GM21619 (cell line): ENCODE measurements around the gene LSM14B.
A peak's percentile ranks its signal among the peaks of the same experiment; 100 is the strongest.
"Not testable (repeated sequence)": the region's sequence is repeated elsewhere in the genome, so short reads cannot be mapped to it uniquely, and the experiment has no call there.

Experiments
- ATAC-seq: cut with Tn5 transposase; IDR thresholded peaks from one replicate; pipeline ENCODE4 v1.9.1; 2021; ENCODE audit not compliant: unreplicated experiment

The LSM14B gene

DNA sequence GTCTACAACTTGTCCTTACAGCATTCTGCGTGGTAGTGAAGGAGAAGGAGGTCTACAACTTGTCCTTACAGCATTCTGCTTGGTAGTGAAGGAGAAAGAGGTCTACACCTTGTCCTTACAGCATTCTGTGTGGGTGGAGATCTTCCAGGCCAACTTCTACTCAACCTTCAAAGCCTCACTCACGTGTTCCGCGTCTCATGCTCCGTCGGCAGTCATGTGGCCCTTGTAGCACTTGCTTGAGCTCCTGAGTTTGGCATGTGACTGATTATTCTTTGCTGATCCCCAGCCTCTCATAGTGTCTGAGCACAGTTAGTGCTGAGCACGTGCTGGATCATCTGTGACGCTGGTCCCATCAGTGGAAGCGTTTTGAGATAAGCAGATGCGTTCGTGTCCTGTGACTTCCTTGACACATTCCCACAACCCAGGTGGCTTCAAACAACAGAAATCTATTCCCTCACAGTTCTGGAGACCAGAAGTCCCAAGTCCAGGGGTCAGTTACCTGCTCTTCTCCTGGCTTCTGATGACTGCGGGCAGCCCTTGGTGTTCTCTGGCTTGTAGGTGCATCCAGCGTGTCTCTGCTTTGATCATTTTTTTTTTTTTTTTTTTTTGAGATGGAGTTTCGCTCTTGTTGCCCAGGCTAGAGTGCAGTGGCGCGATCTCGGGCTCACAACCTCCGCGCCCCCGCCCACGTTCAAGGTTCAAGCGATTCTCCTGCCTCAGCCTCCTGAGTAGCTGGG is 23.9 kb downstream of the LSM14B start:
- ATAC-seq, result no peak

DNA sequence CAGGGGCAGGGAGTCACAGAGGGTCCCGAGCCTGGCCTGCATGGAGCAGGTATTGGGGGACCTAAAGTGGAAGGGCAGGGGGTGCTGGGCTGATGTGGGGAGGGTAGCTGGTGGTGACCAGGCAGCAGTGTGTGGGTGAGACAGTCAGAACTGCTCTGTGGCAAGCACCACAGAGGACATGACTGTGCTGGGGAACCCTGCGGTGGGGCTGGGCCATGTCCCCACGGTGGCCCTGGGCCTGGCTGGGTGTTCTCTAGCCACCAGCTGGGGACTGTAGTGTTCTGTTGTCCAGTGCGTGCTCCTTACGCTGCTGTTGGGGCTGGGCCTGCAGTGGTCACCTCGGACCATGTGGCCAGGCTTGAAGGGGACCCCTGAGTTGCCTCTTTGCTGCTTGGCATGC is 24.9 kb downstream of the LSM14B start:
- ATAC-seq, result no peak

- no peak for ATAC-seq
Measured at GRCh38 chr20:62147528-62147927, 25.3 kb downstream of the LSM14B start.

DNA sequence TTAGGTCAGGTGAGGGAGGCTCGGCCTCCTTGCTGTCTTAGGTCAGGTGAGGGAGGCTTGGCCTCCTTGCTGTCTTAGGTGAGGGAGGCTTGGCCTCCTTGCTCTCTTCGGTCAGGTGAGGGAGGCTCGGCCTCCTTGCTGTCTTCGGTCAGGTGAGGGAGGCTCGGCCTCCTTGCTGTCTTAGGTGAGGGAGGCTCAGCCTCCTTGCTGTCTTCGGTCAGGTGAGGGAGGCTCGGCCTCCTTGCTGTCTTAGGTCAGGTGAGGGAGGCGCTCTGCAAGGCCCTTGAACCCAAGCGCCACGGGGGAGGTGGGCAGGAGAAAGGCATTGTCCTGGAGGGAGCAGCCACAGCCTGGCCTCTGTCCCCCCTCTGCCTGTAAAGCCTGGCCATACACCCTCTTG is 26.1 kb downstream of the LSM14B start:
- ATAC-seq, result not testable (repeated sequence)

DNA sequence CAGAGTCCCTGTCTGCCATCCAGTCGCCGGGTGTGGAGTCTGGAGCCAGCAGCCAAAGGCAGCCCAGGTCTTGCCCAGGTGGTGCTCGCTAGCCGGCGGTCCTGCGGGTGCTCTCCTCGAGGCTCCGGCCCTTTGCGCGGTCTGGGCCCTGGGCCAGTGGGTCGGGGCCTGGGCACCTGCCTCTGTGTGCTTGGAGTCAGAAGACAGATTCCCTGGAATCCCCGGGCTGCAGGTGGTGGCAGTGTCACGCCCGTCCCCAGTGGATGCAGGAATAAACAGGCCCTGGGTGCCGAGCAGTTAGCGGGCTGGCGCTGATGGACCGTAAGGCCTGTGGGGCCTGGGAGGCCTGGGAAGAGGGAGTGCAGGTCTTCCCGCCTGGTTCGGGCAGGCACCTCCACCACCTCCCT is 26.6 kb downstream of the LSM14B start:
- ATAC-seq, result no peak

DNA sequence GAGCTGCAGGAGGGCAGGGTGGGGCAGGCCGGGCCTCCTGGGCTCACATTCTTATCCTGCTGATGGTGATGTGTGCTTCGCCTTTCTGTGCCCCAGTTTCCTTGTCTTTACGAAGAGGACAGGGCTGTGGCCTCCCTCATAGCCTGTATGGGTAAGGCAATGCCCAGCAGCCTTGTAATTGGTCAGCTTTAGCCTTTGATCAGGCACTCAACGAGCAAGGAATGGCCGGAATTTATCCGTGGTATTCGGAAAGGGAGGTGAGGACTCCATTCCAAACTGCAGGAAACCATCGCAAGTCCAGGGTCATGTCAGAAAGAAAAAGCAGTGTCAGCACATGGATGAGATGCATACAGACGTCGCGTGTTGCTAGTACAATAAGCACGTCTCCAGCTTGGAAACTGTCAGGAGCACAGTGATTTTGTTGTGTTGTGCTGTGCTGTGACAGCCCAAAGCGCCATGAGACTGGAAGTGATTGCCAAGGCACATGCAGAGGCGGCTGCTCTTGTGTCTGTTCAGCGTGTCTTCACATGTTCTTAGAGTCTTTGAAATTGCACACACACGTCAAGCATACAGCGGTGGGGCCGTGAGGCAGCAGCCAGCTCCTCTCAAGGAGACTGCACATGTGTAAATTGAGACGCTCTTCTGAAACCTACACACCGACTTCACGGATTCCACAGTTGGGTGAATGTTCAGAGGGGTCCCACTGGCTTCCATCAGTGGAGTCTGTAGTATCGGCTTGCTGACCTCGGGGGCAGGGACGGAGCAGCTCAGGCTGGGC is 27.4 kb downstream of the LSM14B start:
- no peak for ATAC-seq

DNA sequence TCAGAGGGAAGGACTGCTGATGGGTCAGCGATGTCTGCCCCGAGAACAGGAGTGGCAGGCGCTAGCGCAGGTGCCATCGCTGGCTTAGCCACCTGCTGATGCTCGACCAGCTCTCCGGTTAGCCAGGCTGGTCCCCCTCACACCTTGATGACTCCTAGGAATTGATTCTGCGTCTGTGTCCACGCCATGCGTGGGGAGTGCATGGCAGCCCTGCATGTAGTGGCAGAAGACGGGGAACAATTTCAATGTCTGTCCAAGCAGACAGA is 28.0 kb downstream of the LSM14B start:
- no peak for ATAC-seq

- ATAC-seq, result no peak
Measured at GRCh38 chr20:62151225-62151624, 28.9 kb downstream of the LSM14B start.

GRCh38 chr20:62151835-62152364 is 29.6 kb downstream of the LSM14B start:
- ATAC-seq, result no peak

- ATAC-seq, result no peak
Measured at GRCh38 chr20:62155428-62156253, 33.4 kb downstream of the LSM14B start.

DNA sequence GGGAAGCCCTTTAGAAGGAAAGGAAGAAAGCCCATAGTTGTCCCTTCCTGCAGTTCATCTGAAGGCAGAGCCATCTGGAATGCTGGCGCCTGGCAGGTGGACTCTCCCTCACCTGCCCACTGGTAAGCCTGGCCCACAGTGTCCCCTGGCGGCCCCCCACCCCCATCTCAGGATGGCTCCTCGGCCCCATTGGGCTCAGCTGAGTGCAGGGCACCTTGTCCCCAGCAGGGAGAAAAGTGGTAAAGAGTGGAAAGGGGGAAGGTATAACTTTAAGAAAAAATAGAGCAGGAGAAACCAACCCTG is 33.9 kb downstream of the LSM14B start:
- no peak for ATAC-seq

DNA sequence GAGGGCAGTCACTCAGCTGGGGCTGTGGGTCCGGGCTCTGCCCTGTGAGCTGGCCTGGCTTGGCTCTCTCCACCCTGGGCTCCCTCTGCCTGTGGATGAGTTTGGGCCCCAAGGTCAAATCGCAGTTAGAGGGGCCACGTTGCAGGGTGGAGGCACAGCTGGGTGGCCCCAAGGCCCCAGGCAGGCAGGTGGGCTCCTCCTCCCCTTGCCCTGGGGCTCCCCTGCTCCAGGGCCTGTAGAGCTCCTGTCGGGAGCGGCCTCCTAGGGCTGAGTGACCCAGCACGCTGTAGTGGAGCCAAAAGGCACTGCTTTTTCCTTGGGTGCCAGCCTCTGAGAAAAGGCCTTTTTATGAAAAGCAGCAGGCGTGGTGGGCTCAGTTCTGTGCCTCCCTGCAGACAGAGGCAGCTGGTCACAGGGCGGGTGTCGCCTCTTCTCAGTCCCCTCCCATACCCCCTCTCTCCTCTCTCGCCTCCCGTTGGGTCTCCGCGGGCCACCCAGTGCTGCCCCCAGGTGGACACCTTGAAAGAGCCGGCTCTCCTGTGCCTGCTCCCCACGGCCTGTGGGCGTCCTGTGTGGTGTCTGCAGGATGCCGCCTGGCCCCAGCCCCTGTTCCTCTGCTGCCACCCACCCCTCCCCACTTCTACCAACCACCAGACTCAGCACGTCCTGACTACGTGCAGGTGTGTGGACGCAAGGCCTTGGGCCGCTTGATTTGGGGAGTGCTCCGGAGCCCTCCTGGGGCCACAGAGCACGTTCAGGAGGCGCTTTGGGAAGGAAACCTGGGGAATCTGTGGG is 34.5 kb downstream of the LSM14B start:
- peak; percentile 58 for ATAC-seq

DNA sequence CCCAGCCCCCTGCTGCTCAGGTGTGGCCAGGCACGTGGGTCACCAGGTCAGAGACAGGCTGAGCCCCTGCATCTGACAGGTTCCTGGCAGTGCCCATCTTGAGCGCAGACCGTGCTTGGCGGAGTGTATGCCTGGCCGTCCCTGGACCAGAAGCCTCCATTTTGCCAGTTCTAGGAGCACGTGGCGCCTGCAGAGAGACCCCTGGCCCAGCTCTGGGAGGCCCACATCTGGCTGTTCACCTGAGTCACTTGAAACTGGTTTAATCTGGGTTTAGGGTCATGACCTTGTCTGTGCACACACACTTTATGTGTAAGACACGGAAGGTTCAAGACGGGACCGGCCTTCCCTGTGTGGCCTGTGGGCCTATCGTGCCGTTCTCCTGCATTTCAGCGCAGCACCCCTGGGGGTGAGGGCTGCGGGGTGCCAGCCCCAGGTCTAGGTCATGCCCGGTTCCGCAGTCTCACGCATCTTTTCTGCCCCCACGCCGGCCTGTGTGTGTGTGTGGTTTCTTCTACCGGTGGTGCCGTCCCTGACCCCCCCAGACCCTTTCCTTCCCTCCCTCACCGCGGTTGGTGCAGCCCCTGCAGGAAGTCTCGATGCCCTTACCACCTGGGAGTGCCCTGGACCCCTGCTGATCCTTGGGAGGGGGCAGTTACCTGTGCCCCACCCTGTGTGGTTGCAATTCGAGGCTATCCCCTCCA is 35.3 kb downstream of the LSM14B start:
- ATAC-seq, result no peak

DNA sequence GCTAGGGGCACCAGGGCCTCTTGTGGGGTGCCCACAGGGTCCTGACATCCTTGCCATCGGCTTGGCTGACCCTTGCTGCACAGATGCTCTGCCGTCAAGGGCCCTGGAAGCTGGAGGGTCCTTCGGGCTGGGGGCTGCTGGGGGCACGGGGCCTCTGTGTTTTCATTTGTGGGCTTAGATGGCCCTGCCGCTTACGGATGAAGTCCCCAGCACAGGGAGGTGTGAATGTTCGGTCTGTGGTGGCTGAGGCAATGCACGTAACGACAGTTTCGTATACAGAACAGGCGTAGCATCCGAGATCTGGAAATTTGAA is 35.8 kb downstream of the LSM14B start:
- ATAC-seq, result no peak

DNA sequence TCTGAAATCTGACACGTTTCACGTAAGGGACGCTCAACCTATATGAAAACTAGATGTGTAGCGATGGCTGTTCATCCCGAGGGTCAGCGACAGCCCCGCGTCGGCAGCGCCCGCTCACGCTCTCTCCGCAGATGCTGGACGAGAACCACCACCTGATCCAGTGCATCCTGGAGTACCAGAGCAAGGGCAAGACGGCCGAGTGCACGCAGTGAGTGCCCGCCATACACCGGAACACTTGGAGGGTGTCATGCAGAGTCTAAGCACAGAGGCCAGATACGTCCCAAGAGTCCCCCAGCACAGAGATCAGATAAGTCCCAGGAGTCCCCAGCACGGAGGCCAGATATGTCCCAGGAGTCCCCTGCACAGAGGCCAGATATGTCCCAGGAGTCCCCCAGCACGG is 36.3 kb downstream of the LSM14B start:
- no peak for ATAC-seq

DNA sequence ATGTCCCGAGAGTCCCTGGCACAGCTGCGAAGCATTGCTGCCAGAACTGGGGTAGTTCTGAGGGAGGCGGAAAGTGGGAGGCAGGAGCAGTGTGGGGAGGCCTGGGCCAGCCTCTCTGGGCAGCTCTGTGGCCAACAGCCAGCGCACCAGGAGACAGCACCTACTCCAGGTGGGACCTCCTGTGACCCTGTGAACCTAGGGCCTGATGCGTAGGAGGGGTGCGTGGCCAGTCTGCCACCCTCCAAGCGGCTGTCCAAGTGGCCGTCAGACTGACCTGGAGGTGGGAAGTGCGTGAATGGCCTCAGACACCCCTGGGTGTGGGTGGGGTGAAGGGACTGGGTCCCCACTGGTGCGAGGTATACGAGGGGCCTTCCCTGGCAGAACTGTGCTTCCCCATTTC is 36.8 kb downstream of the LSM14B start:
- ATAC-seq, result no peak

DNA sequence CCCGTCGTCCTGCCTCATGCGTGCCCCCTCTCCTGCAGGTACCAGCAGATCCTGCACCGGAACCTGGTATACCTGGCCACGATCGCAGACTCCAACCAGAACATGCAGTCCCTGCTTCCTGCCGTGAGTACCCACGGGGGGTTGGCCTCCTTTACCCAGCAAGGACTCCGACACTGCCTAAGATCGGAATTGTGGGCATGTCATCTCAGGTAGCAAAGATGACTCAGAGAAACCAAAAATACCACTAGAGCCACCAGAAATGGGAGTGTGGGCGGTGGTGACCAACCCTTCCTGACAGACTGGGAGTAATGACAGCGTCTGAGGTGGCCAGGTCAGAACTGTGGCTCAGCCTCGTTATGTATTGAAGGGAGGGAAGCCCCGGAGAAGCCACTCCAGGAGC is 37.6 kb downstream of the LSM14B start:
- ATAC-seq, result peak; percentile 46

DNA sequence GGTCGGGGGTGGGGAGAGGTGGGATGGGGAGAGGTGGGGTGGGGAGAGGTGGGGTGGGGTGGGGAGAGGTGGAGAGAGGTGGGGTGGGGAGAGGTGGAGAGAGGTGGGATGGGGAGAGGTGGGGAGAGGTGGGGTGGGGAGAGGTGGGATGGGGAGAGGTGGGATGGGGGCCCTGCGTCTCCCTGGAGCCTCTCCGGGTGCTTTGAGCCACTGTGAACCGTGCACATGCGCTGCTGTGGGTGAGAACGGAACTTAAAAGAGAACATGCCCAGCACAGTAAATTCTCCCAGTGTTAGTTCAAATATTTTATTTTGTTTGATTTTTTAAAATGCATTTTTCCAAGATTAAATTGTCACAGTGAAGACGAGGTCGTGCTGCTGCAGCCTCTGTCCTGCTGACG is 38.0 kb downstream of the LSM14B start:
- ATAC-seq, result no peak

GRCh38 chr20:62160876-62161275 is 38.6 kb downstream of the LSM14B start:
- no peak for ATAC-seq

DNA sequence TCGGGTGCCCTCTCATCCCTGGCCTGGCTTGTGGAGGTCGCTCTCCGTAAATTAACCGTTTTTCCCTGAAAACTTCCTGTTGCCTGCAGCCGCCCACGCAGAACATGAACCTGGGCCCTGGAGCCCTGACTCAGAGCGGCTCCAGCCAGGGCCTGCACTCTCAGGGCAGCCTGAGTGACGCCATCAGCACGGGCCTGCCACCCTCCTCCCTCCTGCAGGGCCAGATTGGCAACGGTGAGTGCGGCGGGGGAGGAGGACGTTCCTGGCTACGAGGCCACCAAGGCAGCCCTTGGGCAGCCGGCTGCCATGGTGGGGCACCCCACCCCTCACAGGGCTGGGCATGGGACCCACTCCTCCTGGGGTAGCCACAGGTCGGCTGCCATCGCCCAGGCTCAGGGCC is 39.1 kb downstream of the LSM14B start:
- ATAC-seq, result no peak
